Naive thymus-derived CD4-positive, alpha-beta T cell (primary cell): Measurements from ENCODE around the gene DLGAP3. TPM values are rescaled to one million over a fixed set of nuclear protein-coding genes. Genes with fewer than 3 reads are reported as not detected.

ENCODE experiments used
- ATAC-seq: fragments of 150-1000 bp; cut with Tn5 transposase; 2 replicates; pipeline ENCODE4 v1.10.0; 2021; ENCODE audit warnings: mild to moderate bottlenecking, moderate library complexity
- CTCF ChIA-PET: fragments of 350-600 bp; sonication (Branson Sonifier 250); formaldehyde crosslinking; loops from one replicate; lab custom pipeline; 2021; ENCODE audit warnings: antibody characterized with exemption; lab: Charles Lee
- POLR2A ChIA-PET: fragments of 350-600 bp; sonication (Branson Sonifier 250); formaldehyde crosslinking; loops from one replicate; lab custom pipeline; 2021; ENCODE audit warnings: antibody characterized with exemption, inconsistent platforms; lab: Charles Lee
- DNase-seq, 9 donors: peaks; one replicate each; pipeline versions ENCODE4 v3.0.0 to v3.0.0-alpha.2; 2020 to 2022; ENCODE audit warnings: mixed read lengths in 1 of 9
- H3K27ac ChIP-seq: one replicate; pipeline ENCODE4 v1.7.0; 2013; ENCODE audit warnings: mild to moderate bottlenecking, low read depth, low read length, moderate library complexity
- H3K27me3 ChIP-seq, 2 donors: one replicate each; pipeline ENCODE4 v1.7.0; 2013; ENCODE audit warnings: low read length in 2 of 2, mild to moderate bottlenecking in 2 of 2, moderate library complexity in 2 of 2; ENCODE audit not compliant: control insufficient read depth in 2 of 2, insufficient read depth in 2 of 2
- H3K36me3 ChIP-seq, 3 experiments: 1 replicate in 2 of 3; 2 replicates in 1 of 3; pipeline ENCODE4 v1.7.0; 2013; ENCODE audit warnings: low read length in 3 of 3, mild to moderate bottlenecking in 3 of 3, moderate library complexity in 1 of 3; ENCODE audit not compliant: insufficient read depth in 3 of 3, control insufficient read depth in 2 of 3
- H3K4me1 ChIP-seq, 2 donors: one replicate each; pipeline ENCODE4 v1.7.0; 2013; ENCODE audit warnings: low read length in 2 of 2, mild to moderate bottlenecking in 2 of 2, moderate library complexity in 1 of 2; ENCODE audit not compliant: control insufficient read depth in 2 of 2, insufficient read depth in 2 of 2
- H3K4me3 ChIP-seq: 2 replicates; pipeline ENCODE4 v1.7.0; 2013; ENCODE audit warnings: mild to moderate bottlenecking, low read length
- H3K9me3 ChIP-seq, 3 experiments: 1 replicate in 2 of 3; 2 replicates in 1 of 3; pipeline ENCODE4 v1.7.0; 2013; ENCODE audit warnings: low read length in 3 of 3; ENCODE audit not compliant: control insufficient read depth in 2 of 3
- H3K27ac Mint-ChIP-seq, 9 donors: one replicate each; pipeline ENCODE4 v1.8.0; 2020 to 2022; ENCODE audit warnings: mixed read lengths in 9 of 9, mild to moderate bottlenecking in 8 of 9, moderate library complexity in 5 of 9, inconsistent platforms in 2 of 9
- H3K27me3 Mint-ChIP-seq, 5 donors: one replicate each; pipeline ENCODE4 v1.8.0; 2021 to 2022; ENCODE audit warnings: mixed read lengths in 5 of 5, mild to moderate bottlenecking in 1 of 5
- H3K36me3 Mint-ChIP-seq, 5 donors: one replicate each; pipeline ENCODE4 v1.8.0; 2020 to 2022; ENCODE audit warnings: mixed read lengths in 5 of 5, mild to moderate bottlenecking in 3 of 5, inconsistent platforms in 1 of 5
- H3K4me1 Mint-ChIP-seq, 7 donors: one replicate each; pipeline ENCODE4 v1.8.0; 2020 to 2022; ENCODE audit warnings: mixed read lengths in 7 of 7, mild to moderate bottlenecking in 3 of 7, inconsistent platforms in 1 of 7
- H3K4me3 Mint-ChIP-seq, 10 donors: one replicate each; pipeline ENCODE4 v1.8.0; 2020 to 2022; ENCODE audit warnings: mild to moderate bottlenecking in 10 of 10, mixed read lengths in 10 of 10, moderate library complexity in 6 of 10, inconsistent platforms in 2 of 10
- H3K9me3 Mint-ChIP-seq, 11 donors: one replicate each; pipeline ENCODE4 v1.8.0; 2020 to 2022; ENCODE audit warnings: mixed read lengths in 11 of 11, mild to moderate bottlenecking in 4 of 11, inconsistent platforms in 1 of 11, moderate library complexity in 1 of 11
- intact Hi-C, 2 donors: fragments of 100-400 bp; cut with micrococcal nuclease; formaldehyde crosslinking; loops; one replicate each; pipeline ENCODE4 v1.15.1; 2023
- polyA plus RNA-seq, 2 donors: library from polyadenylated mRNA; unstranded; fragments of 300-500 nt; fragmentation: Illumina TruSeq; gene quantifications; one replicate each; pipeline ENCODE4 v1.2.3, GENCODE V29; 2021
- total RNA-seq, 6 experiments: library from RNA in 5 of 6; stranded (reverse) in 5 of 6; gene quantifications; 1 replicate in 5 of 6; 2 replicates in 1 of 6; pipeline ENCODE4 v1.2.3 and lab custom pipeline; 2021 to 2026

Gene DLGAP3
- total and polyA plus RNA-seq, 7 experiments from 2014 or later, result 0.13 to 1.4 (median 1.2) TPM; not detected in 1

- H3K4me3 ChIP-seq, result no peak overlapping the region
- CTCF ChIA-PET, result no interaction called here
- peaks cover 27 to 69% (median 48%) of the 10 kb centered on the region in 5 donors for H3K27me3 Mint-ChIP-seq
- ATAC-seq (no peak), DNase-seq (no peak)
- POLR2A ChIA-PET, result no interaction called here
- no peak overlapping the region for H3K27ac Mint-ChIP-seq
- H3K4me3 Mint-ChIP-seq, result no peak overlapping the region
- no peaks in the 10 kb centered on the region for H3K9me3 Mint-ChIP-seq
- H3K4me1 Mint-ChIP-seq, result peaks cover 0 to 5% (median 0%) of the 10 kb centered on the region in 7 donors
- H3K36me3 ChIP-seq, result no peaks in the 10 kb centered on the region
- no peaks in the 10 kb centered on the region for H3K4me1 ChIP-seq
- no peaks in the 10 kb centered on the region for H3K9me3 ChIP-seq
- no peak overlapping the region for H3K27ac ChIP-seq
- intact Hi-C loops, result no loop called here
- H3K36me3 Mint-ChIP-seq, result no peaks in the 10 kb centered on the region
- peaks cover 0 to 5% of the 10 kb centered on the region in 2 donors for H3K27me3 ChIP-seq
Measured at GRCh38 chr1:34918386-34918976, 11.0 kb downstream of the DLGAP3 start.

GRCh38 chr1:34917017-34917416 lies 12.4 kb downstream of the DLGAP3 start:
- H3K4me3 ChIP-seq, result no peak overlapping the region
- H3K27me3 ChIP-seq, result no peaks in the 10 kb centered on the region
- H3K27ac Mint-ChIP-seq, result no peak overlapping the region
- ChIA-PET CTCF (no interaction called here), POLR2A (no interaction called here)
- no peaks in the 10 kb centered on the region for H3K9me3 ChIP-seq
- peaks cover 0 to 5% (median 0%) of the 10 kb centered on the region in 7 donors for H3K4me1 Mint-ChIP-seq
- H3K36me3 ChIP-seq, result no peaks in the 10 kb centered on the region
- H3K4me1 ChIP-seq, result no peaks in the 10 kb centered on the region
- no peaks in the 10 kb centered on the region for H3K36me3 Mint-ChIP-seq
- ATAC-seq, result no peak
- H3K27me3 Mint-ChIP-seq, result peaks cover 23 to 54% (median 36%) of the 10 kb centered on the region in 5 donors
- intact Hi-C loops, result no loop called here
- no peak for DNase-seq
- no peaks in the 10 kb centered on the region for H3K9me3 Mint-ChIP-seq
- H3K4me3 Mint-ChIP-seq, result no peak overlapping the region
- no peak overlapping the region for H3K27ac ChIP-seq

- Mint-ChIP-seq H3K36me3 (no peaks in the 10 kb centered on the region), H3K27me3 (peaks cover 18 to 45% (median 27%) of the 10 kb centered on the region in 5 donors), H3K27ac (no peak overlapping the region), H3K9me3 (no peaks in the 10 kb centered on the region), H3K4me3 (no peak overlapping the region), H3K4me1 (peaks cover 0 to 3% (median 0%) of the 10 kb centered on the region in 7 donors)
- Histone ChIP-seq H3K4me1 (no peaks in the 10 kb centered on the region), H3K4me3 (no peak overlapping the region), H3K27ac (no peak overlapping the region), H3K36me3 (no peaks in the 10 kb centered on the region), H3K27me3 (no peaks in the 10 kb centered on the region), H3K9me3 (no peaks in the 10 kb centered on the region)
- CTCF ChIA-PET, result no interaction called here
- POLR2A ChIA-PET, result no interaction called here
- intact Hi-C loops, result no loop called here
- ATAC-seq (no peak), DNase-seq (no peak)
Measured at GRCh38 chr1:34916104-34916503, 13.3 kb downstream of the DLGAP3 start.

- ChIA-PET CTCF (no interaction called here), POLR2A (no interaction called here)
- no peaks in the 10 kb centered on the region for H3K36me3 ChIP-seq
- H3K4me1 ChIP-seq, result no peaks in the 10 kb centered on the region
- no peak overlapping the region for H3K4me3 ChIP-seq
- no peak overlapping the region for H3K27ac ChIP-seq
- Mint-ChIP-seq H3K4me3 (no peak overlapping the region), H3K36me3 (no peaks in the 10 kb centered on the region), H3K27ac (no peak overlapping the region), H3K4me1 (peaks cover 0 to 3% (median 0%) of the 10 kb centered on the region in 7 donors), H3K27me3 (peaks cover 16 to 39% (median 24%) of the 10 kb centered on the region in 5 donors), H3K9me3 (no peaks in the 10 kb centered on the region)
- intact Hi-C loops, result no loop called here
- no peak for DNase-seq
- no peaks in the 10 kb centered on the region for H3K27me3 ChIP-seq
- no peak for ATAC-seq
- H3K9me3 ChIP-seq, result no peaks in the 10 kb centered on the region
Measured at GRCh38 chr1:34915521-34915920, 13.9 kb downstream of the DLGAP3 start.

GRCh38 chr1:34914958-34915357 lies 14.5 kb downstream of the DLGAP3 start:
- H3K27me3 ChIP-seq, result no peaks in the 10 kb centered on the region
- H3K4me1 ChIP-seq, result no peaks in the 10 kb centered on the region
- H3K27ac ChIP-seq, result no peak overlapping the region
- H3K9me3 ChIP-seq, result no peaks in the 10 kb centered on the region
- CTCF ChIA-PET, result no interaction called here
- Mint-ChIP-seq H3K27ac (no peak overlapping the region), H3K4me1 (peaks cover 0 to 3% (median 0%) of the 10 kb centered on the region in 7 donors), H3K4me3 (no peak overlapping the region), H3K27me3 (peaks cover 12 to 34% (median 24%) of the 10 kb centered on the region in 5 donors), H3K36me3 (no peaks in the 10 kb centered on the region), H3K9me3 (no peaks in the 10 kb centered on the region)
- ATAC-seq (no peak), DNase-seq (no peak)
- no peaks in the 10 kb centered on the region for H3K36me3 ChIP-seq
- intact Hi-C loops, result no loop called here
- POLR2A ChIA-PET, result no interaction called here
- H3K4me3 ChIP-seq, result no peak overlapping the region

- H3K36me3 Mint-ChIP-seq, result no peaks in the 10 kb centered on the region
- no peak overlapping the region for H3K27ac ChIP-seq
- ChIA-PET CTCF (no interaction called here), POLR2A (no interaction called here)
- DNase-seq, result no peak
- H3K9me3 ChIP-seq, result no peaks in the 10 kb centered on the region
- ATAC-seq, result no peak
- no peaks in the 10 kb centered on the region for H3K27me3 ChIP-seq
- intact Hi-C loops, result no loop called here
- H3K4me1 Mint-ChIP-seq, result peaks cover 0 to 3% (median 0%) of the 10 kb centered on the region in 7 donors
- H3K4me1 ChIP-seq, result no peaks in the 10 kb centered on the region
- peaks cover 3 to 34% (median 25%) of the 10 kb centered on the region in 5 donors for H3K27me3 Mint-ChIP-seq
- H3K27ac Mint-ChIP-seq, result no peak overlapping the region
- H3K4me3 ChIP-seq, result no peak overlapping the region
- H3K36me3 ChIP-seq, result no peaks in the 10 kb centered on the region
- peaks cover 0 to 9% (median 0%) of the 10 kb centered on the region in 11 donors for H3K9me3 Mint-ChIP-seq
- H3K4me3 Mint-ChIP-seq, result no peak overlapping the region
Measured at GRCh38 chr1:34911465-34911864, 18.0 kb downstream of the DLGAP3 start.

GRCh38 chr1:34910425-34910824 lies 19.0 kb downstream of the DLGAP3 start:
- Histone ChIP-seq H3K27me3 (no peaks in the 10 kb centered on the region), H3K9me3 (no peaks in the 10 kb centered on the region), H3K27ac (no peak overlapping the region), H3K4me1 (no peaks in the 10 kb centered on the region), H3K4me3 (no peak overlapping the region), H3K36me3 (no peaks in the 10 kb centered on the region)
- Mint-ChIP-seq H3K27ac (no peak overlapping the region), H3K9me3 (peaks cover 0 to 9% (median 0%) of the 10 kb centered on the region in 11 donors), H3K27me3 (peaks cover 3 to 34% (median 24%) of the 10 kb centered on the region in 5 donors), H3K4me3 (no peak overlapping the region), H3K36me3 (no peaks in the 10 kb centered on the region), H3K4me1 (peaks cover 0 to 3% (median 0%) of the 10 kb centered on the region in 7 donors)
- ATAC-seq (no peak), DNase-seq (no peak)
- ChIA-PET CTCF (no interaction called here), POLR2A (no interaction called here)
- intact Hi-C loops, result no loop called here
